DOHH2 (cell line): ENCODE data around the gene TCP11L1.
"Not testable (repeated sequence)": the region's sequence is repeated elsewhere in the genome, so short reads cannot be mapped to it uniquely, and the experiment has no call there.

Experiments
- CTCF ChIP-seq: fragments of 200-600 bp; sonication (generic); IDR thresholded peaks from one replicate; pipeline ENCODE4 v1.5.1; 2014; ENCODE audit warnings: antibody characterized with exemption, mild to moderate bottlenecking, low read depth, low read length; ENCODE audit not compliant: poor library complexity, severe bottlenecking
- EZH2phosphoT487 ChIP-seq: fragments of 200-600 bp; sonication (generic); IDR thresholded peaks from 2 replicates; pipeline ENCODE4 v1.6.1; 2017; ENCODE audit warnings: borderline replicate concordance, mild to moderate bottlenecking, antibody characterized with exemption, low read length, moderate library complexity, mixed read lengths

- TF ChIP-seq CTCF, EZH2phosphoT487: not testable (repeated sequence)
These were observed 83.3 kb downstream of the TCP11L1 start for GRCh38 chr11:33122696-33123095.
